Skin epidermis (tissue), 12 donors: ENCODE data around the gene PIK3CA.
"Not testable (repeated sequence)": the region's sequence is repeated elsewhere in the genome, so short reads cannot be mapped to it uniquely, and the experiment has no call there.

Experiments
- H3K27ac ChIP-seq, 21 experiments: fragments of 200-600 bp; sonication (generic) in 11 of 21; one replicate each; pipeline ENCODE4 v1.5.0; 2020; ENCODE audit warnings: mild to moderate bottlenecking in 3 of 21, inconsistent platforms in 2 of 21, moderate library complexity in 2 of 21
- H3K4me3 ChIP-seq, 7 experiments: fragments of 200-600 bp; sonication (generic) in 2 of 7; one replicate each; pipeline ENCODE4 v1.5.0; 2020; ENCODE audit warnings: inconsistent platforms in 2 of 7, mild to moderate bottlenecking in 2 of 7, moderate library complexity in 1 of 7

Gene PIK3CA

GRCh38 chr3:179256813-179257212 is 108.7 kb downstream of the PIK3CA start:
- Histone ChIP-seq H3K4me3 (no peak overlapping the region), H3K27ac (no peak overlapping the region)

GRCh38 chr3:179257742-179258141 is 109.6 kb downstream of the PIK3CA start:
- not testable (repeated sequence) for H3K27ac ChIP-seq

GRCh38 chr3:179258820-179259219 is 110.7 kb downstream of the PIK3CA start:
- Histone ChIP-seq H3K27ac (no peak overlapping the region), H3K4me3 (no peak overlapping the region)

More at GRCh38 chr3:179257742-179258141, 109.6 kb downstream of the PIK3CA start:
- not testable (repeated sequence) for H3K4me3 ChIP-seq

- not testable (repeated sequence) for H3K4me3 ChIP-seq, H3K27ac ChIP-seq
Measured at GRCh38 chr3:179259959-179260756, 112.0 kb downstream of the PIK3CA start.

GRCh38 chr3:179260949-179261765 is 113.0 kb downstream of the PIK3CA start:
- Histone ChIP-seq H3K27ac (peak overlapping the region in 15 of 21 experiments; percentile 35 to 85 (median 71)), H3K4me3 (peak overlapping the region; percentile 37 to 66 (median 50))

- Histone ChIP-seq H3K4me3 (no peak overlapping the region), H3K27ac (no peak overlapping the region)
Measured at GRCh38 chr3:179263134-179263533, 115.0 kb downstream of the PIK3CA start.

- H3K4me3 ChIP-seq = no peak overlapping the region
- no peak overlapping the region for H3K27ac ChIP-seq
Measured at GRCh38 chr3:179264449-179264848, 116.3 kb downstream of the PIK3CA start.

GRCh38 chr3:179265092-179265491 is 116.9 kb downstream of the PIK3CA start:
- H3K27ac ChIP-seq = no peak overlapping the region

GRCh38 chr3:179265875-179266274 is 117.7 kb downstream of the PIK3CA start:
- no peak overlapping the region for H3K27ac ChIP-seq
- no peak overlapping the region for H3K4me3 ChIP-seq

More at GRCh38 chr3:179265092-179265491, 116.9 kb downstream of the PIK3CA start:
- H3K4me3 ChIP-seq = no peak overlapping the region

- Histone ChIP-seq H3K4me3 (no peak overlapping the region), H3K27ac (no peak overlapping the region)
Measured at GRCh38 chr3:179266701-179267211, 118.6 kb downstream of the PIK3CA start.

GRCh38 chr3:179268400-179269051 is 120.4 kb downstream of the PIK3CA start:
- H3K27ac ChIP-seq = no peak overlapping the region

GRCh38 chr3:179269152-179269707 is 121.1 kb downstream of the PIK3CA start:
- H3K27ac ChIP-seq = no peak overlapping the region
- H3K4me3 ChIP-seq = no peak overlapping the region

More at GRCh38 chr3:179268400-179269051, 120.4 kb downstream of the PIK3CA start:
- no peak overlapping the region for H3K4me3 ChIP-seq

- no peak overlapping the region for H3K27ac ChIP-seq
- no peak overlapping the region for H3K4me3 ChIP-seq
Measured at GRCh38 chr3:179272385-179272784, 124.2 kb downstream of the PIK3CA start.

- not testable (repeated sequence) for H3K4me3 ChIP-seq, H3K27ac ChIP-seq
Measured at GRCh38 chr3:179274434-179274833, 126.3 kb downstream of the PIK3CA start.

- no peak overlapping the region for H3K27ac ChIP-seq
- H3K4me3 ChIP-seq = no peak overlapping the region
Measured at GRCh38 chr3:179276001-179276400, 127.8 kb downstream of the PIK3CA start.

GRCh38 chr3:179276743-179277142 is 128.6 kb downstream of the PIK3CA start:
- Histone ChIP-seq H3K4me3 (no peak overlapping the region), H3K27ac (no peak overlapping the region)

GRCh38 chr3:179278151-179278550 is 130.0 kb downstream of the PIK3CA start:
- no peak overlapping the region for H3K4me3 ChIP-seq
- H3K27ac ChIP-seq = no peak overlapping the region

GRCh38 chr3:179278932-179279693 is 131.0 kb downstream of the PIK3CA start:
- H3K4me3 ChIP-seq = no peak overlapping the region
- H3K27ac ChIP-seq = no peak overlapping the region

- no peak overlapping the region for H3K27ac ChIP-seq
- no peak overlapping the region for H3K4me3 ChIP-seq
Measured at GRCh38 chr3:179279837-179280236, 131.7 kb downstream of the PIK3CA start.
